ENCODE measurements around the gene GSDMA. TPM values are rescaled to one million over a fixed set of nuclear protein-coding genes. Genes with fewer than 3 reads are reported as not detected.

GSDMA gene
- total and polyA plus RNA-seq, 12 donors: 0.06 to 1.3 (median 0.42) TPM; not detected in 6

- Histone ChIP-seq H3K4me3 (no peak overlapping the region), H3K36me3 (peaks cover 20 to 99% (median 90%) of the 10 kb centered on the region in 9 donors), H3K4me1 (peaks cover 0 to 4% (median 2%) of the 10 kb centered on the region in 9 donors), H3K27ac (no peak overlapping the region), H3K9me3 (no peaks in the 10 kb centered on the region), H3K27me3 (no peaks in the 10 kb centered on the region)
- DNase-seq: no peak
- 94 to 95% methylated on average over 11 of the region's 11 CpGs for WGBS, 2 donors
- no peak for TF ChIP-seq CTCF (IDR thresholded peaks at IDR 0.05)
- intact Hi-C loops (cut with DNase I): no loop called here
- no peak for ATAC-seq
Measured at GRCh38 chr17:39988206-39988810, 25.5 kb downstream of the GSDMA start.

DNA sequence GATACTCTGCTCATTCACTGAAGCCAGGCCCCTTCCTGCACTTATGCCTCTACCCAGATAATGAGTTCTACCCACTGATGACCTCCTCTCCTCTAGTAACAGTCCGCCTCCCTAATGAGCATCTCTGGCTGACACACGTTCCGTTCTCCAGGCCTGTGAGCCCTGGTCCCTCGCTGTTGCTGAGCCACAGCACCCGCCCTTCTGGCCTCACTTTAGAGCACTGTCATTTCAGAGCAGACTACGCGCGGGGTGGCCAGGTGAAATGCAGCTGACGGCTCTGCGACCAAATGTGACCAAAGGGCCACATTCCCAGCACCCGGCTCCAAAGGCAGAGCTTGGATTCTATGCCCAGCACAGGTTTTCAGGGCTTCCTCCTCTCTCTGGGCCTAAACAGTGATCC, 31.6 kb downstream of the GSDMA start:
- Histone ChIP-seq H3K27me3 (no peaks in the 10 kb centered on the region), H3K36me3 (peaks cover 21 to 94% (median 72%) of the 10 kb centered on the region in 9 donors), H3K4me3 (no peak overlapping the region), H3K27ac (no peak overlapping the region), H3K4me1 (peaks cover 0 to 10% (median 0%) of the 10 kb centered on the region in 9 donors), H3K9me3 (no peaks in the 10 kb centered on the region)
- intact Hi-C loops (cut with DNase I): no loop called here
- DNase-seq (no peak), ATAC-seq (no peak)
- TF ChIP-seq CTCF (IDR thresholded peaks at IDR 0.05): no peak
- WGBS, 2 donors: 90 to 96% methylated on average over 11 of the region's 11 CpGs

DNA sequence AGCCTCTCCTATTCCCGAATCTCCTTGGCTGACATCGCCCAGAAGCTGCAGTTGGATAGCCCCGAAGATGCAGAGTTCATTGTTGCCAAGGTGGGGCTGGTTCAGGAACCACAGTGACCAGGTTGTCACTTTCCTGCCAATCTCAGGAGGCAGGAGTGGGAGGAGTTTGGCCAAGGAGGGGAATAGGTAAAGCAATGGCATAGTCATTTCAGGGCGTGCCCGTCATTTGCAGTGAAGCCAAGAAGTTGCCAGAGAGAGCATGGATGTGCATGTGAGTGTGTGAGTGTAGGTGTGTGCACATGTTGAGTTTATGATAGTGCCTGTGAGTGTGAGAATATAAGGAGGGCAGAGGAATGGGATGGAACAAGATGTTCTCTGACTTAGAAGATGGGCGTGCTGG, 32.6 kb downstream of the GSDMA start:
- DNase-seq (no peak), ATAC-seq (no peak)
- Histone ChIP-seq H3K4me1 (peaks cover 0 to 10% (median 0%) of the 10 kb centered on the region in 9 donors), H3K9me3 (no peaks in the 10 kb centered on the region), H3K36me3 (peaks cover 13 to 84% (median 62%) of the 10 kb centered on the region in 9 donors), H3K27me3 (no peaks in the 10 kb centered on the region), H3K27ac (no peak overlapping the region), H3K4me3 (no peak overlapping the region)
- WGBS, 2 donors: 97 to 98% methylated on average over 6 of the region's 6 CpGs
- intact Hi-C loops (cut with DNase I): no loop called here
- no peak for TF ChIP-seq CTCF (IDR thresholded peaks at IDR 0.05)

DNA sequence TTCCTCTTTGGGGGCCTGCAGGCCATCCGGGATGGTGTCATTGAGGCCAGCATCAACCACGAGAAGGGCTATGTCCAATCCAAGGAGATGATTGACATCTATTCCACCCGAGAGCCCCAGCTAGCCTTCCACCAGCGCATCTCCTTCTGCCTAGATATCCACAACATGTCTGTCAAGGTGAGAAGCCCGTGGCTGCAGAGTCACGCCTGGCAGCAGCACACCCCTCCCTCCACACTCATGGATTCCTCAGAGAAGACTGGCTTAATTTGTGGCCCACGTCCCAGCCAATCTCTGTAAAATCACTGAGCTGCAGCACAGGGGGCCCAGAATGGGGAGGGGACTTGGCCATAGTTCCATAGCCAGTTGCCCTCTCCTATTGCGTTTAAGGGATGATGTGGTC, 33.4 kb downstream of the GSDMA start:
- intact Hi-C loops (cut with DNase I): no loop called here
- no peak for TF ChIP-seq CTCF (IDR thresholded peaks at IDR 0.05)
- Histone ChIP-seq H3K4me3 (no peak overlapping the region), H3K27me3 (no peaks in the 10 kb centered on the region), H3K4me1 (peaks cover 0 to 10% (median 0%) of the 10 kb centered on the region in 9 donors), H3K9me3 (no peaks in the 10 kb centered on the region), H3K36me3 (peaks cover 7 to 77% (median 54%) of the 10 kb centered on the region in 9 donors), H3K27ac (no peak overlapping the region)
- ATAC-seq (no peak), DNase-seq (no peak)
- WGBS, 2 donors: 78 to 79% methylated on average over 8 of the region's 8 CpGs

Data from heart right ventricle (tissue), 16 donors.